T-helper 9 cell (primary cell): Measurements from ENCODE around the gene KDELR3.

Source experiments
- DNase-seq: peaks from one replicate; pipeline ENCODE4 v3.0.0-alpha.2; 2020

Gene KDELR3

GRCh38 chr22:38440747-38441350 is 27.0 kb upstream of the KDELR3 start:
- DNase-seq, result no peak

GRCh38 chr22:38441620-38442287 is 26.1 kb upstream of the KDELR3 start:
- no peak for DNase-seq

- DNase-seq, result no peak
Observed at GRCh38 chr22:38442967-38443627, 24.8 kb upstream of the KDELR3 start.

- DNase-seq, result no peak
Observed at GRCh38 chr22:38443628-38444521, 24.0 kb upstream of the KDELR3 start.

GRCh38 chr22:38444783-38445182 is 23.1 kb upstream of the KDELR3 start:
- DNase-seq, result no peak

- DNase-seq, result no peak
Observed at GRCh38 chr22:38446018-38446601, 21.8 kb upstream of the KDELR3 start.

- no peak for DNase-seq
Observed at GRCh38 chr22:38448945-38449745, 18.8 kb upstream of the KDELR3 start.

- DNase-seq, result no peak
Observed at GRCh38 chr22:38449776-38450175, 18.1 kb upstream of the KDELR3 start.

GRCh38 chr22:38450234-38450797 is 17.6 kb upstream of the KDELR3 start:
- no peak for DNase-seq

- DNase-seq, result no peak
Observed at GRCh38 chr22:38451404-38451803, 16.5 kb upstream of the KDELR3 start.

GRCh38 chr22:38451864-38452263 is 16.0 kb upstream of the KDELR3 start:
- DNase-seq, result no peak

GRCh38 chr22:38452373-38453065 is 15.4 kb upstream of the KDELR3 start:
- DNase-seq, result no peak

GRCh38 chr22:38453066-38453672 is 14.7 kb upstream of the KDELR3 start:
- no peak for DNase-seq

GRCh38 chr22:38453996-38454352 is 13.9 kb upstream of the KDELR3 start:
- no peak for DNase-seq

GRCh38 chr22:38454353-38455075 is 13.4 kb upstream of the KDELR3 start:
- DNase-seq, result no peak

- DNase-seq, result no peak
Observed at GRCh38 chr22:38455076-38455529, 12.8 kb upstream of the KDELR3 start, which contains the start of gene KCNJ4. TSS of gene KCNJ4 (minus strand) at chr22:38455199. CDS start at chr22:38428132, 27,067 bp downstream.

GRCh38 chr22:38455530-38456271 is 12.2 kb upstream of the KDELR3 start:
- DNase-seq, result peak; percentile 24

- DNase-seq, result no peak
Observed at GRCh38 chr22:38456272-38456835, 11.5 kb upstream of the KDELR3 start.
